Measurements from ENCODE around the gene PCDH9. TPM values are rescaled to one million over a fixed set of nuclear protein-coding genes. Genes with fewer than 3 reads are reported as not detected.

Gene PCDH9
- total and polyA plus RNA-seq, 2 of the 13 experiments (the other 11 are each of a cell fraction or from before 2014, with no cell fraction given), result 0.09 TPM; not detected in 1

DNA sequence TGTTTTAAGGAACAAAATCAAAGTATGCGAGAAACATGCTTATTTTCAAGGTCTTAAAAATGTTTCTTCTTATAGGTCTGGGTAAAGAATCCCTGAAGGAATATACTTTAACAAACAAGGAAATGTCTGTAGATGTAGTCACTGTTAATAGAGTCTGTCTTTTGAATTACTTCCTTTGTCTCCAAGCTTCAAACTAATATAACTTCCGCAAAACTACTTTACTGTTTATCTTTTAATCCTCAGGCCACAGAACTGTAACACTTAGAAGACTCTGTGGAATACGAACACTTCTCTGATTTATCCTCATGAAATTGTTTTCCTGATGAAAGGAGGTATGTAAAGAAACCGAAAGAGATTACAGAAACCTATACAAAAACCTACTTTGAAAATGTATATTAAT is 316.0 kb downstream of the PCDH9 start:
- Histone ChIP-seq H3K27me3 (ENCODE audit: control insufficient read depth in 1 of 2, insufficient read depth in 2 of 2, low read length in 2 of 2) (no peaks in the 10 kb centered on the region; a peak in 1 of 5 replicates), H3K4me3 (replicated peaks in 1 of 3; ENCODE audit: insufficient read depth in 1 of 3, low read depth in 2 of 3, low read length in 3 of 3) (no peak overlapping the region), H3K4me1 (ENCODE audit: insufficient read depth, low read length) (no peaks in the 10 kb centered on the region), H4K20me1 (ENCODE audit: insufficient read depth, low read length) (no peaks in the 10 kb centered on the region), H2AFZ (ENCODE audit: low read length) (no peak overlapping the region), H3K4me2 (ENCODE audit: low read depth, low read length) (no peak overlapping the region), H3K27ac (ENCODE audit: extremely low read length, insufficient read depth, low read length) (no peak overlapping the region), H3K9ac (ENCODE audit: insufficient read depth, low read depth, low read length) (no peak overlapping the region), H3K79me2 (ENCODE audit: insufficient read depth, low read length) (no peaks in the 10 kb centered on the region), H3K9me3 (ENCODE audit: low read length) (no peaks in the 10 kb centered on the region), H3K36me3 (replicated peaks in 1 of 2; ENCODE audit: control insufficient read depth in 1 of 2, insufficient read depth in 2 of 2, low read length in 2 of 2) (no peaks in the 10 kb centered on the region)
- FAIRE-seq (no peak), ATAC-seq (no peak), DNase-seq (ENCODE audit: low spot score) (no peak)
- BruUV-seq (replicated peaks), result no TSS peak
- in situ Hi-C loops (cut with HindIII; ENCODE audit: extremely low pct_ligation_motif_present, low pct_unique_long_range_greater_than_20kb), result no loop called here
- POLR2A ChIA-PET, result no interaction called here
- intact Hi-C loops (cut with micrococcal nuclease; ENCODE audit: unreplicated experiment), result no loop called here
- 26% methylated on average over 4 of the region's 4 CpGs for WGBS (ENCODE audit: low lambda C conversion rate)
- CTCF ChIA-PET (ENCODE audit: low intra/inter-chr PET ratio, low total read pairs), result no interaction called here
- TF ChIP-seq THAP9 (CRISPR knock-in tag; IDR thresholded peaks at IDR 0.05; ENCODE audit: borderline replicate concordance) (no peak), THAP8 (CRISPR knock-in tag; IDR thresholded peaks at IDR 0.05; ENCODE audit: borderline replicate concordance) (no peak), ZNF263 (CRISPR knock-in tag; IDR thresholded peaks at IDR 0.05) (no peak), THRA (CRISPR knock-in tag; IDR thresholded peaks at IDR 0.05; ENCODE audit: borderline replicate concordance) (no peak), YEATS2 (CRISPR knock-in tag; IDR thresholded peaks at IDR 0.05; ENCODE audit: borderline replicate concordance) (no peak), ZNF33A (CRISPR knock-in tag; IDR thresholded peaks at IDR 0.05; ENCODE audit: borderline replicate concordance) (no peak), GZF1 (CRISPR knock-in tag; IDR thresholded peaks at IDR 0.05) (no peak), ZFAT (CRISPR knock-in tag; conservative IDR thresholded peaks at IDR 0.05) (no peak), ZNF564 (CRISPR knock-in tag; IDR thresholded peaks at IDR 0.05) (no peak), MLLT10 (CRISPR knock-in tag; IDR thresholded peaks at IDR 0.05) (no peak), ZNF589 (CRISPR knock-in tag; conservative IDR thresholded peaks at IDR 0.05) (no peak)
- TF ChIP-seq, protein P1, sequence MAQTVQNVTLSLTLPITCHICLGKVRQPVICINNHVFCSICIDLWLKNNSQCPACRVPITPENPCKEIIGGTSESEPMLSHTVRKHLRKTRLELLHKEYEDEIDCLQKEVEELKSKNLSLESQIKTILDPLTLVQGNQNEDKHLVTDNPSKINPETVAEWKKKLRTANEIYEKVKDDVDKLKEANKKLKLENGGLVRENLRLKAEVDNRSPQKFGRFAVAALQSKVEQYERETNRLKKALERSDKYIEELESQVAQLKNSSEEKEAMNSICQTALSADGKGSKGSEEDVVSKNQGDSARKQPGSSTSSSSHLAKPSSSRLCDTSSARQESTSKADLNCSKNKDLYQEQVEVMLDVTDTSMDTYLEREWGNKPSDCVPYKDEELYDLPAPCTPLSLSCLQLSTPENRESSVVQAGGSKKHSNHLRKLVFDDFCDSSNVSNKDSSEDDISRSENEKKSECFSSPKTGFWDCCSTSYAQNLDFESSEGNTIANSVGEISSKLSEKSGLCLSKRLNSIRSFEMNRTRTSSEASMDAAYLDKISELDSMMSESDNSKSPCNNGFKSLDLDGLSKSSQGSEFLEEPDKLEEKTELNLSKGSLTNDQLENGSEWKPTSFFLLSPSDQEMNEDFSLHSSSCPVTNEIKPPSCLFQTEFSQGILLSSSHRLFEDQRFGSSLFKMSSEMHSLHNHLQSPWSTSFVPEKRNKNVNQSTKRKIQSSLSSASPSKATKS (CRISPR knock-in tag; IDR thresholded peaks at IDR 0.05), result no peak
- TF ChIP-seq, protein P2, sequence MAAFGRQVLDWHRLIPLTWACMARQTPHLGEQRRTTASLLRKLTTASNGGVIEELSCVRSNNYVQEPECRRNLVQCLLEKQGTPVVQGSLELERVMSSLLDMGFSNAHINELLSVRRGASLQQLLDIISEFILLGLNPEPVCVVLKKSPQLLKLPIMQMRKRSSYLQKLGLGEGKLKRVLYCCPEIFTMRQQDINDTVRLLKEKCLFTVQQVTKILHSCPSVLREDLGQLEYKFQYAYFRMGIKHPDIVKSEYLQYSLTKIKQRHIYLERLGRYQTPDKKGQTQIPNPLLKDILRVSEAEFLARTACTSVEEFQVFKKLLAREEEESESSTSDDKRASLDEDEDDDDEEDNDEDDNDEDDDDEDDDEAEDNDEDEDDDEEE (CRISPR knock-in tag; IDR thresholded peaks at IDR 0.05), result no peak
